HG03280 (cell line): ENCODE data around the gene LTN1.

Experiments used
- ATAC-seq: cut with Tn5 transposase; IDR thresholded peaks from one replicate; pipeline ENCODE4 v1.9.1; 2021; ENCODE audit warnings: mild to moderate bottlenecking, moderate library complexity; ENCODE audit not compliant: unreplicated experiment

LTN1 gene

GRCh38 chr21:28885853-28886177, 106.9 kb downstream of the LTN1 start:
- no peak for ATAC-seq

GRCh38 chr21:28884976-28885852, 107.5 kb downstream of the LTN1 start:
- peak; percentile 96 for ATAC-seq

GRCh38 chr21:28884481-28884880, 108.2 kb downstream of the LTN1 start:
- ATAC-seq, result peak; percentile 28

- no peak for ATAC-seq
These were observed 108.7 kb downstream of the LTN1 start for GRCh38 chr21:28883931-28884330.

GRCh38 chr21:28882345-28882744, 110.3 kb downstream of the LTN1 start:
- no peak for ATAC-seq
